Measurements from ENCODE around the gene OR2J2.
"Not testable (repeated sequence)": the region's sequence is repeated elsewhere in the genome, so short reads cannot be mapped to it uniquely, and the experiment has no call there.

The OR2J2 gene

GRCh38 chr6:29170607-29171006 is at the start of gene OR2J2:
TSS of gene OR2J2 (plus strand) at chr6:29170907. CDS start at chr6:29173636, 2,729 bp downstream.
- not testable (repeated sequence) for DNase-seq (ENCODE audit: insufficient read length, low spot score); FAIRE-seq

GRCh38 chr6:29129326-29130012 is 41.2 kb upstream of the OR2J2 start:
- FAIRE-seq = no peak
- TF ChIP-seq CTCF (IDR thresholded peaks at IDR 0.05; ENCODE audit: insufficient read depth, missing control alignments) = no peak

GRCh38 chr6:29130644-29131043 is 40.1 kb upstream of the OR2J2 start:
- no peak for TF ChIP-seq CTCF (IDR thresholded peaks at IDR 0.05; ENCODE audit: insufficient read depth, missing control alignments)
- DNase-seq (ENCODE audit: insufficient read length, low spot score) (no peak), FAIRE-seq (no peak)

More at GRCh38 chr6:29129326-29130012, 41.2 kb upstream of the OR2J2 start:
- no peak for DNase-seq (ENCODE audit: insufficient read length, low spot score)

- DNase-seq (ENCODE audit: insufficient read length, low spot score) = no peak
- TF ChIP-seq CTCF (IDR thresholded peaks at IDR 0.05; ENCODE audit: insufficient read depth, missing control alignments) = no peak
- no peak for FAIRE-seq
Observed at GRCh38 chr6:29131691-29132090, 39.0 kb upstream of the OR2J2 start.

GRCh38 chr6:29137724-29138123 is 33.0 kb upstream of the OR2J2 start:
- DNase-seq (ENCODE audit: insufficient read length, low spot score) = no peak
- TF ChIP-seq CTCF (IDR thresholded peaks at IDR 0.05; ENCODE audit: insufficient read depth, missing control alignments) = no peak
- no peak for FAIRE-seq

- TF ChIP-seq CTCF (IDR thresholded peaks at IDR 0.05; ENCODE audit: insufficient read depth, missing control alignments) = no peak
- FAIRE-seq (no peak), DNase-seq (ENCODE audit: insufficient read length, low spot score) (no peak)
Observed at GRCh38 chr6:29141606-29142005, 29.1 kb upstream of the OR2J2 start.

GRCh38 chr6:29142309-29142708 is 28.4 kb upstream of the OR2J2 start:
- no peak for DNase-seq (ENCODE audit: insufficient read length, low spot score)
- no peak for FAIRE-seq
- TF ChIP-seq CTCF (IDR thresholded peaks at IDR 0.05; ENCODE audit: insufficient read depth, missing control alignments) = no peak
